Measurements from ENCODE around the gene TMC8. TPM values are rescaled to one million over a fixed set of nuclear protein-coding genes. Genes with fewer than 3 reads are reported as not detected.
A peak's percentile ranks its signal among the peaks of the same experiment; 100 is the strongest.

The TMC8 gene
- total and polyA plus RNA-seq, 7 donors: 0.30 to 2.8 (median 0.89) TPM

GRCh38 chr17:78095035-78095434 lies 35.5 kb upstream of the TMC8 start:
- DNase-seq: no peak
- no peak for TF ChIP-seq CTCF (IDR thresholded peaks at IDR 0.05)
- intact Hi-C loops (cut with DNase I): no loop called here
- WGBS, 3 donors: 59 to 81% (median 62%) methylated on average over 6 of the region's 6 CpGs
- peaks cover 12 to 100% of the 10 kb centered on the region in 2 donors for H3K36me3 ChIP-seq (ENCODE audit: insufficient read depth in 1 of 2, low read depth in 1 of 2)
- no peak overlapping the region for H3K4me3 ChIP-seq
- no peaks in the 10 kb centered on the region for H3K27me3 ChIP-seq (ENCODE audit: insufficient read depth in 3 of 3, low read length in 2 of 3)
- H3K27ac ChIP-seq: no peak overlapping the region
- no peaks in the 10 kb centered on the region for H3K4me1 ChIP-seq
- no peaks in the 10 kb centered on the region for H3K9me3 ChIP-seq
- ATAC-seq: peak in 2 of 4 donors; percentile 44 to 45

GRCh38 chr17:78096093-78096492 lies 34.5 kb upstream of the TMC8 start:
- Histone ChIP-seq H3K4me1 (no peaks in the 10 kb centered on the region), H3K27me3 (ENCODE audit: insufficient read depth in 3 of 3, low read length in 2 of 3) (no peaks in the 10 kb centered on the region), H3K9me3 (no peaks in the 10 kb centered on the region), H3K36me3 (ENCODE audit: insufficient read depth in 1 of 2, low read depth in 1 of 2) (peaks cover 12 to 99% of the 10 kb centered on the region in 2 donors), H3K27ac (no peak overlapping the region), H3K4me3 (no peak overlapping the region)
- WGBS, 3 donors: 90 to 95% (median 93%) methylated on average over 9 of the region's 9 CpGs
- no peak for DNase-seq
- no peak for TF ChIP-seq CTCF (IDR thresholded peaks at IDR 0.05)
- ATAC-seq: peak in 1 of 4 donors; percentile 15
- intact Hi-C loops (cut with DNase I): no loop called here

GRCh38 chr17:78101112-78101511 lies 29.5 kb upstream of the TMC8 start:
- no peak for DNase-seq
- 87 to 91% (median 90%) methylated on average over 5 of the region's 5 CpGs for WGBS, 3 donors
- intact Hi-C loops (cut with DNase I): no loop called here
- TF ChIP-seq CTCF (IDR thresholded peaks at IDR 0.05): no peak
- H3K4me1 ChIP-seq: no peaks in the 10 kb centered on the region
- peaks cover 19 to 99% of the 10 kb centered on the region in 2 donors for H3K36me3 ChIP-seq (ENCODE audit: insufficient read depth in 1 of 2, low read depth in 1 of 2)
- H3K27me3 ChIP-seq (ENCODE audit: insufficient read depth in 3 of 3, low read length in 2 of 3): no peaks in the 10 kb centered on the region
- H3K4me3 ChIP-seq: no peak overlapping the region
- no peak overlapping the region for H3K27ac ChIP-seq
- ATAC-seq: no peak
- no peaks in the 10 kb centered on the region for H3K9me3 ChIP-seq

GRCh38 chr17:78101542-78101941 lies 29.0 kb upstream of the TMC8 start:
- no peaks in the 10 kb centered on the region for H3K27me3 ChIP-seq (ENCODE audit: insufficient read depth in 3 of 3, low read length in 2 of 3)
- TF ChIP-seq CTCF (IDR thresholded peaks at IDR 0.05): no peak
- intact Hi-C loops (cut with DNase I): no loop called here
- no peak for DNase-seq
- H3K27ac ChIP-seq: no peak overlapping the region
- peaks cover 19 to 98% of the 10 kb centered on the region in 2 donors for H3K36me3 ChIP-seq (ENCODE audit: insufficient read depth in 1 of 2, low read depth in 1 of 2)
- H3K4me3 ChIP-seq: no peak overlapping the region
- 92 to 96% (median 96%) methylated on average over 10 of the region's 10 CpGs for WGBS, 3 donors
- ATAC-seq: no peak
- H3K9me3 ChIP-seq: no peaks in the 10 kb centered on the region
- no peaks in the 10 kb centered on the region for H3K4me1 ChIP-seq

GRCh38 chr17:78103311-78103710 lies 27.3 kb upstream of the TMC8 start:
- WGBS, 3 donors: 75 to 76% (median 75%) methylated on average over 4 of the region's 4 CpGs
- intact Hi-C loops (cut with DNase I): no loop called here

More at GRCh38 chr17:78103311-78103710, 27.3 kb upstream of the TMC8 start:
- Histone ChIP-seq H3K27ac (no peak overlapping the region), H3K27me3 (ENCODE audit: insufficient read depth in 3 of 3, low read length in 2 of 3) (no peaks in the 10 kb centered on the region), H3K9me3 (no peaks in the 10 kb centered on the region), H3K4me1 (no peaks in the 10 kb centered on the region), H3K4me3 (no peak overlapping the region), H3K36me3 (ENCODE audit: insufficient read depth in 1 of 2, low read depth in 1 of 2) (peaks cover 14 to 86% of the 10 kb centered on the region in 2 donors)
- DNase-seq: no peak
- TF ChIP-seq CTCF (IDR thresholded peaks at IDR 0.05): no peak
- no peak for ATAC-seq

Measured in psoas muscle (tissue), 8 donors.